Osteoblast (primary cell): ENCODE data around the gene TCEA3. TPM values are rescaled to one million over a fixed set of nuclear protein-coding genes. Genes with fewer than 3 reads are reported as not detected.
A peak's percentile ranks its signal among the peaks of the same experiment; 100 is the strongest.

Source experiments
- DNase-seq: peaks from one replicate; pipeline ENCODE4 v3.0.0; 2011; ENCODE audit warnings: low spot score, mixed read lengths; ENCODE audit not compliant: insufficient read length; ENCODE audit errors: missing footprints
- H2AFZ ChIP-seq: 2 replicates; pipeline ENCODE4 v1.6.0; 2011; ENCODE audit warnings: mild to moderate bottlenecking, low read length
- H3K27ac ChIP-seq: 2 replicates; pipeline ENCODE4 v1.5.1; 2011; ENCODE audit warnings: mild to moderate bottlenecking, low read depth, low read length, moderate library complexity
- H3K27me3 ChIP-seq: 2 replicates; pipeline ENCODE4 v1.6.0; 2012; ENCODE audit warnings: mild to moderate bottlenecking, control low read depth, inconsistent platforms, low read length, moderate library complexity; ENCODE audit not compliant: insufficient read depth
- H3K36me3 ChIP-seq: 2 replicates; pipeline ENCODE4 v1.5.1; 2011; ENCODE audit warnings: mild to moderate bottlenecking, low read length, control low read depth, moderate library complexity; ENCODE audit not compliant: insufficient read depth
- H3K4me1 ChIP-seq: 2 replicates; pipeline ENCODE4 v1.5.1; 2011; ENCODE audit warnings: mild to moderate bottlenecking, low read length, control low read depth, moderate library complexity; ENCODE audit not compliant: insufficient read depth
- H3K4me2 ChIP-seq: 2 replicates; pipeline ENCODE4 v1.6.0; 2011; ENCODE audit warnings: mild to moderate bottlenecking, low read length; ENCODE audit not compliant: insufficient read depth
- H3K4me3 ChIP-seq: fragments of 200-600 bp; sonication (generic); 3 replicates; pipeline ENCODE4 v1.5.1; 2012; ENCODE audit warnings: mild to moderate bottlenecking, low read length, inconsistent platforms; ENCODE audit not compliant: insufficient read depth
- H3K79me2 ChIP-seq: 2 replicates; pipeline ENCODE4 v1.6.0; 2012; ENCODE audit warnings: mild to moderate bottlenecking, low read length, control low read depth, inconsistent platforms; ENCODE audit not compliant: insufficient read depth
- H3K9me3 ChIP-seq: 2 replicates; pipeline ENCODE4 v1.5.1; 2011; ENCODE audit warnings: low read depth, low read length, control low read depth
- H4K20me1 ChIP-seq: 2 replicates; pipeline ENCODE4 v1.6.0; 2012; ENCODE audit warnings: mild to moderate bottlenecking, low read length, control low read depth; ENCODE audit not compliant: insufficient read depth
- CTCF ChIP-seq: IDR thresholded peaks from 2 replicates; pipeline ENCODE4 v1.5.1; 2011; ENCODE audit warnings: mild to moderate bottlenecking, low read depth, low read length, moderate library complexity; ENCODE audit errors: extremely low read depth
- total RNA-seq: library from RNA; depleted of rRNA; stranded (reverse); fragments of >200 nt; gene quantifications from 2 replicates; pipeline ENCODE4 v1.2.3, GENCODE V29; 2012

TCEA3 gene
- total RNA-seq, 1 donor: 31.5 TPM

GRCh38 chr1:23425193-23425494, 596 bp upstream of the TCEA3 start:
- peaks cover 22% of the 10 kb centered on the region for H3K4me1 ChIP-seq
- H3K27ac ChIP-seq: no peak overlapping the region
- H3K36me3 ChIP-seq: no peaks in the 10 kb centered on the region
- no peak for TF ChIP-seq CTCF
- H4K20me1 ChIP-seq: peaks cover 6% of the 10 kb centered on the region
- H3K79me2 ChIP-seq: peaks cover 4% of the 10 kb centered on the region
- peak overlapping the region; percentile 86 for H3K4me2 ChIP-seq
- DNase-seq: peak; percentile 80
- no peaks in the 10 kb centered on the region for H3K27me3 ChIP-seq
- peak overlapping the region; percentile 76 for H3K4me3 ChIP-seq
- peak overlapping the region; percentile 72 for H2AFZ ChIP-seq
- H3K9me3 ChIP-seq: no peaks in the 10 kb centered on the region

- Histone ChIP-seq H3K36me3 (no peaks in the 10 kb centered on the region), H3K4me1 (peaks cover 22% of the 10 kb centered on the region), H3K27me3 (no peaks in the 10 kb centered on the region), H4K20me1 (peaks cover 4% of the 10 kb centered on the region), H3K4me3 (peak overlapping the region; percentile 76), H3K79me2 (peaks cover 4% of the 10 kb centered on the region), H3K27ac (no peak overlapping the region), H2AFZ (peak overlapping the region; percentile 41), H3K9me3 (no peaks in the 10 kb centered on the region), H3K4me2 (peak overlapping the region; percentile 86)
- peak; percentile 90 for DNase-seq
- TF ChIP-seq CTCF: no peak
Observed at GRCh38 chr1:23423415-23424292, 894 bp downstream of the TCEA3 start.

DNA sequence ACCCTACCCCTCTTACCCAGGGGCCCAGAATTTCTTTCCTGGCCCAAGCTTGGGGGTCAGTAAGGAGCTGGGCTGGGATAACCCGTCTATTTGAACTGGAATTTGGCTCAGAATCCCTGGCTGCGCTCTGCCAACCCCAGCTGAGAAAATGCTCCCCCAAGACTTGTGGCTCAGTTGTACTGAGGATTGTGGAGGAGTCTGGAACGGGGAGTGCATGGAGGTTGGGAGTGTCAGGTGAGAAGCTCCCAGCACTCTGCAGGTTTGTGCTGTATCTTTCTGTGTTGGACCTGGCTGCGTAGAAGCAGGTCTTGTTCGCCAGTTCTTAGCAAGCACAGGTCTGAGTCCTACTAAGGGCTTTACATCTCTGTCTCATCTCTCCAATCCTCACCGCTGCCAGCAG, 1.6 kb downstream of the TCEA3 start:
- H3K36me3 ChIP-seq: no peaks in the 10 kb centered on the region
- no peak for TF ChIP-seq CTCF
- H3K27ac ChIP-seq: peak overlapping the region; percentile 20
- no peak overlapping the region for H2AFZ ChIP-seq
- H3K4me3 ChIP-seq: peak overlapping the region; percentile 76
- no peak for DNase-seq
- H3K9me3 ChIP-seq: no peaks in the 10 kb centered on the region
- peaks cover 4% of the 10 kb centered on the region for H3K79me2 ChIP-seq
- H3K4me1 ChIP-seq: peaks cover 22% of the 10 kb centered on the region
- peak overlapping the region; percentile 86 for H3K4me2 ChIP-seq
- no peaks in the 10 kb centered on the region for H4K20me1 ChIP-seq
- no peaks in the 10 kb centered on the region for H3K27me3 ChIP-seq

DNA sequence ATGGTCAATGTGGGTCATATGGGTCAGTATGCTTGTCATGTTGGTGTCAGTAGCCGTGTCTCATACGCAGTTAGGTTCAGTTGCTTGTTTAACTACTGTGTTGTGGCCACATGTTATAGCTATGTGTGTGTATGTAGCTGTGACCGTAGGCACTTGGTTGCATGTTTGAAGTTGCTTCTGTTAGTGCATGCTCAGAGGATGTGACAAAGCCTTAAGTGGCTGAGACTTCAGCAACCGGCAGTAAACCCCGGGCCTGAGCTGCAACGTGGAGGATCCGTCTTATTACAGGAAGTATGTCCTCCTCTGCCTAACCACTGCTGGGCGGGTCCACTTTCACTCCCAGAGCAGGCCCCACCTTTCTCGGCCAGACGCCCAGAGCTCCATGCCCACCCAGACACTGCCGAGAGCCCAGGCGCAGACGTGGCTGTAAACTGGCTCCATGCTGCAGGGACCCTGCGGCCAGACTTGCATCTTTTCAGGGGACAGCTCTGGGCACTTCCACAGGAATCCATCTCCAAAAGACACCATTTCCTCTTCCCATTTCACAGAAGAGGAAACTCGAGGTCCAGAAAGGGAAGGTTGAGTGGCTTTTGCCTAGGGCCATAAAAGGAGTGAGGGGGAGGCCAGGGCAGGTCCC, 2.2 kb downstream of the TCEA3 start:
- Histone ChIP-seq H3K4me3 (peak overlapping the region; percentile 15), H3K27ac (peak overlapping the region; percentile 20), H3K9me3 (no peaks in the 10 kb centered on the region), H3K4me1 (peaks cover 22% of the 10 kb centered on the region), H3K27me3 (no peaks in the 10 kb centered on the region), H3K4me2 (peak overlapping the region; percentile 86), H4K20me1 (no peaks in the 10 kb centered on the region), H2AFZ (peak overlapping the region; percentile 76), H3K79me2 (peaks cover 4% of the 10 kb centered on the region), H3K36me3 (peaks cover under 1% of the 10 kb centered on the region)
- peak; percentile 95 for DNase-seq
- no peak for TF ChIP-seq CTCF
